CD14-positive monocyte (primary cell): Measurements from ENCODE around the gene POU2AF1. TPM values are rescaled to one million over a fixed set of nuclear protein-coding genes. Genes with fewer than 3 reads are reported as not detected.

Source experiments
- DNase-seq, 3 donors: peaks; one replicate each; pipeline ENCODE4 v3.0.0-alpha.2; 2011 to 2022
- H2AFZ ChIP-seq: 2 replicates; pipeline ENCODE4 v1.6.0; 2012; ENCODE audit warnings: mild to moderate bottlenecking, low read depth, low read length, inconsistent platforms; ENCODE audit not compliant: insufficient read depth, poor library complexity, severe bottlenecking
- H3K27ac ChIP-seq, 2 donors: 1 replicate in 1 of 2; 2 replicates in 1 of 2; pipeline ENCODE4 v1.5.1; 2012 to 2013; ENCODE audit warnings: low read length in 2 of 2, control low read depth in 1 of 2, inconsistent platforms in 1 of 2, low read depth in 1 of 2, mild to moderate bottlenecking in 1 of 2
- H3K27me3 ChIP-seq, 2 donors: one replicate each; pipeline versions ENCODE4 v1.6.0 to v1.6.1; 2011 to 2013; ENCODE audit warnings: low read length in 2 of 2; ENCODE audit not compliant: control insufficient read depth in 2 of 2, insufficient read depth in 2 of 2
- H3K36me3 ChIP-seq, 2 donors: replicated peaks in 1 of 2; 1 replicate in 1 of 2; 2 replicates in 1 of 2; pipeline versions ENCODE4 v1.5.1 to v1.6.1; 2012 to 2013; ENCODE audit warnings: low read length in 2 of 2, control low read depth in 1 of 2, inconsistent platforms in 1 of 2, mild to moderate bottlenecking in 1 of 2; ENCODE audit not compliant: insufficient read depth in 2 of 2, control insufficient read depth in 1 of 2
- H3K4me1 ChIP-seq, 2 donors: 1 replicate in 1 of 2; 2 replicates in 1 of 2; pipeline versions ENCODE4 v1.5.1 to v1.6.1; 2012 to 2013; ENCODE audit warnings: low read length in 2 of 2, control low read depth in 1 of 2, inconsistent platforms in 1 of 2, mild to moderate bottlenecking in 1 of 2, moderate library complexity in 1 of 2; ENCODE audit not compliant: insufficient read depth in 2 of 2, control insufficient read depth in 1 of 2
- H3K4me2 ChIP-seq: replicated peaks from 2 replicates; pipeline ENCODE3; 2012; ENCODE audit warnings: low read length, moderate library complexity, mild to moderate bottlenecking; ENCODE audit not compliant: poor library complexity, severe bottlenecking; ENCODE audit errors: extremely low read depth
- H3K4me3 ChIP-seq, 3 experiments: fragments of 200-600 bp in 1 of 3; sonication (generic) in 1 of 3; replicated peaks in 1 of 3; 1 replicate in 2 of 3; 2 replicates in 1 of 3; pipeline ENCODE4 v1.5.1; 2011 to 2013; ENCODE audit warnings: low read length in 3 of 3, mild to moderate bottlenecking in 3 of 3, control low read depth in 2 of 3, low read depth in 2 of 3, inconsistent platforms in 1 of 3, moderate library complexity in 1 of 3
- H3K79me2 ChIP-seq: 2 replicates; pipeline ENCODE4 v1.6.0; 2012; ENCODE audit warnings: mild to moderate bottlenecking, control low read depth, inconsistent platforms, low read length, moderate library complexity; ENCODE audit not compliant: insufficient read depth
- H3K9ac ChIP-seq: 2 replicates; pipeline ENCODE4 v1.6.0; 2017; ENCODE audit warnings: low read length, mild to moderate bottlenecking; ENCODE audit not compliant: insufficient read depth, poor library complexity, severe bottlenecking
- H3K9me3 ChIP-seq, 2 donors: replicated peaks in 1 of 2; 1 replicate in 1 of 2; 2 replicates in 1 of 2; pipeline versions ENCODE4 v1.5.1 to v1.6.1; 2012 to 2013; ENCODE audit warnings: low read length in 2 of 2, control low read depth in 1 of 2; ENCODE audit not compliant: control insufficient read depth in 1 of 2, insufficient read depth in 1 of 2
- H4K20me1 ChIP-seq: 2 replicates; pipeline ENCODE4 v1.6.0; 2012; ENCODE audit warnings: mild to moderate bottlenecking, low read length, control low read depth, moderate library complexity; ENCODE audit not compliant: insufficient read depth
- H3K27ac Mint-ChIP-seq, 7 donors: one replicate each; pipeline ENCODE4 v1.8.0; 2020; ENCODE audit warnings: mild to moderate bottlenecking in 7 of 7, mixed read lengths in 7 of 7, moderate library complexity in 6 of 7, inconsistent platforms in 2 of 7
- H3K27me3 Mint-ChIP-seq, 3 donors: one replicate each; pipeline ENCODE4 v1.8.0; 2021 to 2022; ENCODE audit warnings: low read depth in 3 of 3, mild to moderate bottlenecking in 3 of 3, mixed read lengths in 3 of 3, moderate library complexity in 3 of 3, inconsistent platforms in 1 of 3
- H3K36me3 Mint-ChIP-seq, 2 donors: one replicate each; pipeline ENCODE4 v1.8.0; 2020; ENCODE audit warnings: mixed read lengths in 2 of 2, inconsistent platforms in 1 of 2, mild to moderate bottlenecking in 1 of 2
- H3K4me1 Mint-ChIP-seq: one replicate; pipeline ENCODE4 v1.8.0; 2020; ENCODE audit warnings: mild to moderate bottlenecking, mixed read lengths
- H3K4me3 Mint-ChIP-seq, 2 donors: one replicate each; pipeline ENCODE4 v1.8.0; 2020; ENCODE audit warnings: mild to moderate bottlenecking in 2 of 2, mixed read lengths in 2 of 2, moderate library complexity in 1 of 2
- H3K9me3 Mint-ChIP-seq, 7 donors: one replicate each; pipeline ENCODE4 v1.8.0; 2020 to 2022; ENCODE audit warnings: mixed read lengths in 7 of 7, mild to moderate bottlenecking in 6 of 7, moderate library complexity in 6 of 7, inconsistent platforms in 2 of 7
- CTCF ChIP-seq: fragments of 200-600 bp; IDR thresholded peaks from one replicate; pipeline ENCODE4 v1.8.0; 2022; ENCODE audit warnings: antibody characterized with exemption, mild to moderate bottlenecking
- WGBS: methylation state at CpG from one replicate; pipeline ENCODE4 v1.1.5; 2013; ENCODE audit warnings: missing lambda C conversion rate; ENCODE audit not compliant: insufficient coverage; 5-methylcytosine and 5-hydroxymethylcytosine counted together
- intact Hi-C, 2 donors: fragments of 100-400 bp; cut with micrococcal nuclease; formaldehyde crosslinking; loops; one replicate each; pipeline versions ENCODE4 v1.15.0 to v1.15.1; 2023
- polyA plus RNA-seq, 3 donors: library from polyadenylated mRNA; depleted of rRNA in 1 of 3; unstranded in 2 of 3; stranded (reverse) in 1 of 3; fragments of 300-500 nt in 2 of 3; fragments of >200 nt in 1 of 3; fragmentation: Illumina TruSeq in 2 of 3; gene quantifications; 1 replicate in 2 of 3; 2 replicates in 1 of 3; pipeline ENCODE4 v1.2.3, GENCODE V29; 2012 to 2021

Gene POU2AF1
- polyA plus RNA-seq, 3 donors, result 0.07 to 0.12 (median 0.09) TPM

DNA sequence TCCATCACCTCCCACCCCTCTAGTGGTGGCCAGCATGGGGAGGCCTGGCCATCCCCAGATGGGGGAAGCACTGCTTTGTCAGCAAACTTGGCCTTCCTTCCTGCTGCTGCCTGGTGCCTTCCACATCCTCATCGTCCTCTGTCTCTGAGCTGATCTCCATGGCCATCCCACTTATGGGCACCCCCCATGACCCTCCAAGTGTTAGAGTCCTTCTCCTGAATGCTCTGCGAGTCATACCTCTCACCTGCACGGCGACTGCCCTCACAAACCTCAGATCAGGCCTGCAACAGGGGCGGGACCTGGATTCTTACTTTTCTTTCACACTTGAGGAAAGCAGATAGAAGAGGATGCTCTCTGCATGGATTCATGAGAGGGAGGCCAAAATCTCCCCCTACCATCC lies 24.0 kb downstream of the POU2AF1 start:
- H3K27me3 Mint-ChIP-seq, result peaks cover 0 to 6% (median 2%) of the 10 kb centered on the region in 3 donors
- H4K20me1 ChIP-seq, result no peaks in the 10 kb centered on the region

GRCh38 chr11:111354601-111354891 lies 24.5 kb downstream of the POU2AF1 start:
- H4K20me1 ChIP-seq, result no peaks in the 10 kb centered on the region
- H3K4me3 Mint-ChIP-seq, result no peak overlapping the region
- peak overlapping the region in 1 of 7 donors; percentile 31 for H3K27ac Mint-ChIP-seq
- no peaks in the 10 kb centered on the region for H3K36me3 ChIP-seq
- H3K4me3 ChIP-seq, result no peak overlapping the region
- H3K9me3 ChIP-seq, result no peaks in the 10 kb centered on the region
- H3K36me3 Mint-ChIP-seq, result no peaks in the 10 kb centered on the region
- H3K9ac ChIP-seq, result no peak overlapping the region
- H3K79me2 ChIP-seq, result no peaks in the 10 kb centered on the region
- intact Hi-C loops, result no loop called here
- no peak for TF ChIP-seq CTCF
- no CpG with 5 or more reads among the region's 2 CpGs for WGBS
- no peak overlapping the region for H3K27ac ChIP-seq
- H3K4me1 Mint-ChIP-seq, result no peaks in the 10 kb centered on the region
- no peak overlapping the region for H2AFZ ChIP-seq
- H3K4me1 ChIP-seq, result no peaks in the 10 kb centered on the region
- no peaks in the 10 kb centered on the region for H3K27me3 ChIP-seq
- H3K9me3 Mint-ChIP-seq, result peaks cover 0 to 2% (median 0%) of the 10 kb centered on the region in 7 donors
- H3K4me2 ChIP-seq, result no peak overlapping the region
- peaks cover 0 to 6% (median 2%) of the 10 kb centered on the region in 3 donors for H3K27me3 Mint-ChIP-seq
- DNase-seq, result no peak

More for the DNA sequence above, 24.0 kb downstream of the POU2AF1 start:
- H3K36me3 ChIP-seq, result no peaks in the 10 kb centered on the region
- no peak overlapping the region for H3K27ac Mint-ChIP-seq
- no peaks in the 10 kb centered on the region for H3K4me1 Mint-ChIP-seq
- H3K4me1 ChIP-seq, result no peaks in the 10 kb centered on the region
- WGBS, result 33% methylated on average over 1 of the region's 5 CpGs
- H3K79me2 ChIP-seq, result no peaks in the 10 kb centered on the region
- H3K9me3 ChIP-seq, result no peaks in the 10 kb centered on the region
- no peak overlapping the region for H3K9ac ChIP-seq
- H3K27ac ChIP-seq, result no peak overlapping the region
- no peak overlapping the region for H2AFZ ChIP-seq
- no peak for DNase-seq
- peaks cover 0 to 2% (median 0%) of the 10 kb centered on the region in 7 donors for H3K9me3 Mint-ChIP-seq
- no peak for TF ChIP-seq CTCF
- no peaks in the 10 kb centered on the region for H3K36me3 Mint-ChIP-seq
- no peak overlapping the region for H3K4me3 ChIP-seq
- intact Hi-C loops, result no loop called here
- H3K4me3 Mint-ChIP-seq, result no peak overlapping the region
- H3K4me2 ChIP-seq, result no peak overlapping the region
- H3K27me3 ChIP-seq, result no peaks in the 10 kb centered on the region
